Suppressor macrophage (primary cell): ENCODE data around the gene GATA6.
"Not testable (repeated sequence)": the region's sequence is repeated elsewhere in the genome, so short reads cannot be mapped to it uniquely, and the experiment has no call there.

Experiments
- DNase-seq, 4 experiments: peaks; one replicate each; pipeline ENCODE4 v3.0.0-alpha.2; 2020 to 2022

The GATA6 gene

GRCh38 chr18:22182884-22183697 lies 13.7 kb downstream of the GATA6 start:
- no peak for DNase-seq

- DNase-seq = no peak
These were observed 14.3 kb downstream of the GATA6 start for GRCh38 chr18:22183698-22184170.

GRCh38 chr18:22184573-22184972 lies 15.2 kb downstream of the GATA6 start:
- not testable (repeated sequence) for DNase-seq

GRCh38 chr18:22185273-22185672 lies 15.9 kb downstream of the GATA6 start:
- DNase-seq = no peak

- DNase-seq = no peak
These were observed 16.5 kb downstream of the GATA6 start for GRCh38 chr18:22185771-22186386.

- DNase-seq = no peak
These were observed 17.1 kb downstream of the GATA6 start for GRCh38 chr18:22186484-22186971.

GRCh38 chr18:22188559-22189267 lies 19.3 kb downstream of the GATA6 start:
- DNase-seq = no peak

GRCh38 chr18:22189449-22190166 lies 20.2 kb downstream of the GATA6 start:
- DNase-seq = no peak

GRCh38 chr18:22191346-22191695 lies 21.9 kb downstream of the GATA6 start:
- DNase-seq = no peak

GRCh38 chr18:22191923-22192322 lies 22.5 kb downstream of the GATA6 start:
- DNase-seq = no peak

- no peak for DNase-seq
These were observed 24.1 kb downstream of the GATA6 start for GRCh38 chr18:22193466-22193865.

GRCh38 chr18:22194151-22194598 lies 24.8 kb downstream of the GATA6 start:
- no peak for DNase-seq

GRCh38 chr18:22195052-22195451 lies 25.7 kb downstream of the GATA6 start:
- no peak for DNase-seq

GRCh38 chr18:22196943-22197342 lies 27.6 kb downstream of the GATA6 start:
- DNase-seq = not testable (repeated sequence)

GRCh38 chr18:22197668-22198067 lies 28.3 kb downstream of the GATA6 start:
- no peak for DNase-seq

GRCh38 chr18:22198163-22198562 lies 28.8 kb downstream of the GATA6 start:
- no peak for DNase-seq

GRCh38 chr18:22199005-22199404 lies 29.6 kb downstream of the GATA6 start:
- DNase-seq = no peak

- no peak for DNase-seq
These were observed 31.3 kb downstream of the GATA6 start for GRCh38 chr18:22200611-22201225.

- no peak for DNase-seq
These were observed 33.6 kb downstream of the GATA6 start for GRCh38 chr18:22203035-22203434.

- DNase-seq = no peak
These were observed 34.3 kb downstream of the GATA6 start for GRCh38 chr18:22203536-22204213.

- DNase-seq = no peak
These were observed 34.8 kb downstream of the GATA6 start for GRCh38 chr18:22204214-22204536.

- DNase-seq = no peak
These were observed 35.6 kb downstream of the GATA6 start for GRCh38 chr18:22204996-22205395.
